GDM1 (cell line): ENCODE results near the gene MTMR2.
"Not testable (repeated sequence)": the region's sequence is repeated elsewhere in the genome, so short reads cannot be mapped to it uniquely, and the experiment has no call there.

Source experiments
- DNase-seq: peaks from one replicate; lab custom pipeline; 2025; lab: John Stamatoyannopoulos, UW

MTMR2 gene

GRCh38 chr11:95884376-95884775 lies 39.5 kb downstream of the MTMR2 start:
- DNase-seq: no peak

- DNase-seq: no peak
Measured at GRCh38 chr11:95883381-95883780, 40.5 kb downstream of the MTMR2 start.

GRCh38 chr11:95877291-95877690 lies 46.6 kb downstream of the MTMR2 start:
- no peak for DNase-seq

- DNase-seq: not testable (repeated sequence)
Measured at GRCh38 chr11:95870877-95871276, 53.0 kb downstream of the MTMR2 start.

GRCh38 chr11:95867105-95867504 lies 56.8 kb downstream of the MTMR2 start:
- no peak for DNase-seq

- no peak for DNase-seq
Measured at GRCh38 chr11:95863486-95864140, 60.3 kb downstream of the MTMR2 start.

GRCh38 chr11:95860024-95860423 lies 63.9 kb downstream of the MTMR2 start:
- DNase-seq: not testable (repeated sequence)

- DNase-seq: not testable (repeated sequence)
Measured at GRCh38 chr11:95854362-95854761, 69.5 kb downstream of the MTMR2 start.

GRCh38 chr11:95853862-95854261 lies 70.0 kb downstream of the MTMR2 start:
- DNase-seq: no peak

GRCh38 chr11:95853138-95853537 lies 70.8 kb downstream of the MTMR2 start:
- no peak for DNase-seq

GRCh38 chr11:95850137-95850536 lies 73.8 kb downstream of the MTMR2 start:
- no peak for DNase-seq

GRCh38 chr11:95849087-95849825 lies 74.7 kb downstream of the MTMR2 start:
- peak; percentile 18 for DNase-seq

- DNase-seq: no peak
Measured at GRCh38 chr11:95845167-95845566, 78.7 kb downstream of the MTMR2 start.

- peak; percentile 11 for DNase-seq
Measured at GRCh38 chr11:95835768-95836488, 88.0 kb downstream of the MTMR2 start.

- no peak for DNase-seq
Measured at GRCh38 chr11:95835351-95835750, 88.6 kb downstream of the MTMR2 start.

GRCh38 chr11:95833378-95833777 lies 90.5 kb downstream of the MTMR2 start:
- no peak for DNase-seq

GRCh38 chr11:95832763-95833162 lies 91.1 kb downstream of the MTMR2 start:
- DNase-seq: no peak

- no peak for DNase-seq
Measured at GRCh38 chr11:95831198-95831883, 92.6 kb downstream of the MTMR2 start.

- no peak for DNase-seq
Measured at GRCh38 chr11:95829580-95830259, 94.2 kb downstream of the MTMR2 start.

- DNase-seq: no peak
Measured at GRCh38 chr11:95827696-95828095, 96.2 kb downstream of the MTMR2 start.

GRCh38 chr11:95821640-95822039 lies 102.3 kb downstream of the MTMR2 start:
- no peak for DNase-seq

- DNase-seq: no peak
Measured at GRCh38 chr11:95816037-95816436, 107.9 kb downstream of the MTMR2 start.
